Trophoblast cell (in vitro differentiated cells and primary cell): ENCODE results near the gene MYPOP.

Source experiments
- DNase-seq, 2 donors: peaks; one replicate each; pipeline ENCODE4 v3.0.0-alpha.2; 2016
- H2AFZ ChIP-seq: 2 replicates; pipeline ENCODE4 v1.6.1; 2013; ENCODE audit warnings: low read length, moderate library complexity, mild to moderate bottlenecking; ENCODE audit not compliant: insufficient read depth, poor library complexity
- H2AK5ac ChIP-seq: 2 replicates; pipeline ENCODE4 v1.6.1; 2013; ENCODE audit warnings: mild to moderate bottlenecking, low read length
- H2BK120ac ChIP-seq: 2 replicates; pipeline ENCODE4 v1.6.1; 2013; ENCODE audit warnings: low read length, mild to moderate bottlenecking, moderate library complexity; ENCODE audit not compliant: insufficient read depth, poor library complexity
- H2BK12ac ChIP-seq: 2 replicates; pipeline ENCODE4 v1.6.1; 2013; ENCODE audit warnings: mild to moderate bottlenecking, low read length, moderate library complexity
- H2BK5ac ChIP-seq: 2 replicates; pipeline ENCODE4 v1.6.1; 2013; ENCODE audit warnings: low read length, low read depth, moderate library complexity, mild to moderate bottlenecking; ENCODE audit not compliant: poor library complexity
- H3K14ac ChIP-seq: 2 replicates; pipeline ENCODE4 v1.6.1; 2013; ENCODE audit warnings: mild to moderate bottlenecking, low read length
- H3K18ac ChIP-seq: 2 replicates; pipeline ENCODE4 v1.6.1; 2013; ENCODE audit warnings: mild to moderate bottlenecking, low read length
- H3K23ac ChIP-seq: 2 replicates; pipeline ENCODE4 v1.6.1; 2013; ENCODE audit warnings: low read length
- H3K27ac ChIP-seq: 2 replicates; pipeline ENCODE4 v1.5.1; 2013; ENCODE audit warnings: low read depth, mild to moderate bottlenecking, inconsistent platforms, low read length, moderate library complexity
- H3K27me3 ChIP-seq: 2 replicates; pipeline ENCODE4 v1.6.1; 2013; ENCODE audit warnings: inconsistent platforms, mild to moderate bottlenecking, low read length, moderate library complexity; ENCODE audit not compliant: insufficient read depth
- H3K36me3 ChIP-seq, 2 experiments: 1 replicate in 1 of 2; 2 replicates in 1 of 2; pipeline ENCODE4 v1.6.1; 2013; ENCODE audit warnings: low read length in 2 of 2, mild to moderate bottlenecking in 2 of 2, moderate library complexity in 1 of 2; ENCODE audit not compliant: insufficient read depth in 2 of 2, control insufficient read depth in 1 of 2
- H3K4ac ChIP-seq: 2 replicates; pipeline ENCODE4 v1.6.1; 2013; ENCODE audit warnings: low read depth, mild to moderate bottlenecking, low read length, moderate library complexity
- H3K4me1 ChIP-seq, 2 experiments: 1 replicate in 1 of 2; 2 replicates in 1 of 2; pipeline ENCODE4 v1.6.1; 2013; ENCODE audit warnings: low read length in 2 of 2, mild to moderate bottlenecking in 2 of 2, moderate library complexity in 1 of 2; ENCODE audit not compliant: insufficient read depth in 2 of 2, control insufficient read depth in 1 of 2
- H3K4me2 ChIP-seq: 2 replicates; pipeline ENCODE4 v1.6.1; 2013; ENCODE audit warnings: inconsistent platforms, mild to moderate bottlenecking, low read length, moderate library complexity
- H3K4me3 ChIP-seq: 2 replicates; pipeline ENCODE4 v1.5.1; 2013; ENCODE audit warnings: mild to moderate bottlenecking, low read depth, low read length, inconsistent platforms
- H3K79me1 ChIP-seq: one replicate; pipeline ENCODE4 v1.6.1; 2013; ENCODE audit warnings: low read length
- H3K79me2 ChIP-seq: 2 replicates; pipeline ENCODE4 v1.6.1; 2013; ENCODE audit warnings: low read length, mild to moderate bottlenecking; ENCODE audit not compliant: control insufficient read depth, insufficient read depth, poor library complexity
- H3K9ac ChIP-seq: 2 replicates; pipeline ENCODE4 v1.6.1; 2013; ENCODE audit warnings: mild to moderate bottlenecking, low read length
- H3K9me3 ChIP-seq: 2 replicates; pipeline ENCODE4 v1.6.1; 2013; ENCODE audit warnings: low read depth, mild to moderate bottlenecking, control low read depth, inconsistent platforms, low read length; ENCODE audit not compliant: insufficient read depth
- H4K12ac ChIP-seq: 2 replicates; pipeline ENCODE4 v1.6.1; 2013; ENCODE audit warnings: low read depth, mild to moderate bottlenecking, low read length, moderate library complexity
- H4K8ac ChIP-seq: 2 replicates; pipeline ENCODE4 v1.6.1; 2013; ENCODE audit warnings: low read depth, mild to moderate bottlenecking, low read length, moderate library complexity
- H4K91ac ChIP-seq: one replicate; pipeline ENCODE4 v1.6.1; 2013; ENCODE audit warnings: low read depth, mild to moderate bottlenecking, low read length, moderate library complexity
- WGBS: extraction: QIAGEN DNeasy Blood & Tissue Kit; methylation state at CpG from one replicate; pipeline ENCODE4 v1.1.7; 2013; ENCODE audit warnings: missing lambda C conversion rate; ENCODE audit not compliant: insufficient read length, insufficient coverage; ENCODE audit errors: extremely low coverage; 5-methylcytosine and 5-hydroxymethylcytosine counted together

MYPOP gene

GRCh38 chr19:45900738-45901431 lies 1.5 kb downstream of the MYPOP start:
- H3K4ac ChIP-seq: no peak overlapping the region
- H3K9ac ChIP-seq: peak overlapping the region; percentile 30
- peaks cover 5% of the 10 kb centered on the region for H3K79me2 ChIP-seq
- H2BK5ac ChIP-seq: no peak overlapping the region
- no peak overlapping the region for H4K91ac ChIP-seq
- H4K12ac ChIP-seq: no peak overlapping the region
- peak overlapping the region; percentile 82 for H3K4me3 ChIP-seq
- H3K36me3 ChIP-seq: peaks cover 13 to 21% of the 10 kb centered on the region in 2 experiments
- DNase-seq: peak; percentile 17 to 38
- H3K27me3 ChIP-seq: no peaks in the 10 kb centered on the region
- H3K79me1 ChIP-seq: peaks cover 7% of the 10 kb centered on the region
- peak overlapping the region; percentile 99 for H3K4me2 ChIP-seq
- H3K14ac ChIP-seq: no peak overlapping the region
- H3K27ac ChIP-seq: no peak overlapping the region
- H3K18ac ChIP-seq: peak overlapping the region; percentile 39
- WGBS: no CpG with 5 or more reads among the region's 22 CpGs
- H2AK5ac ChIP-seq: no peak overlapping the region
- H2BK12ac ChIP-seq: no peak overlapping the region
- peaks cover 5 to 6% of the 10 kb centered on the region in 2 experiments for H3K4me1 ChIP-seq
- H3K9me3 ChIP-seq: no peaks in the 10 kb centered on the region
- H2AFZ ChIP-seq: no peak overlapping the region
- no peak overlapping the region for H3K23ac ChIP-seq
- H4K8ac ChIP-seq: no peak overlapping the region
- H2BK120ac ChIP-seq: no peak overlapping the region

- Histone ChIP-seq H2BK5ac (no peak overlapping the region), H3K23ac (no peak overlapping the region), H3K36me3 (peaks cover 20 to 27% of the 10 kb centered on the region in 2 experiments), H4K12ac (no peak overlapping the region), H4K91ac (no peak overlapping the region), H2AK5ac (no peak overlapping the region), H3K27ac (no peak overlapping the region), H3K9me3 (no peaks in the 10 kb centered on the region), H3K79me1 (peaks cover 7% of the 10 kb centered on the region), H3K4me3 (no peak overlapping the region), H3K27me3 (no peaks in the 10 kb centered on the region), H3K79me2 (peaks cover 5% of the 10 kb centered on the region), H2AFZ (no peak overlapping the region), H4K8ac (no peak overlapping the region), H3K4ac (no peak overlapping the region), H3K9ac (no peak overlapping the region), H2BK12ac (no peak overlapping the region), H3K14ac (no peak overlapping the region), H3K4me2 (no peak overlapping the region), H2BK120ac (no peak overlapping the region), H3K18ac (no peak overlapping the region), H3K4me1 (peaks cover 5 to 6% of the 10 kb centered on the region in 2 experiments)
- 100% methylated on average over 1 of the region's 4 CpGs for WGBS
- DNase-seq: no peak
Measured at GRCh38 chr19:45899919-45900589, 2.4 kb downstream of the MYPOP start.

- Histone ChIP-seq H3K4me3 (no peak overlapping the region), H4K91ac (no peak overlapping the region), H3K4ac (no peak overlapping the region), H2BK5ac (no peak overlapping the region), H3K79me2 (peaks cover 5% of the 10 kb centered on the region), H3K27ac (no peak overlapping the region), H3K18ac (no peak overlapping the region), H3K79me1 (peaks cover 7% of the 10 kb centered on the region), H3K9ac (no peak overlapping the region), H3K23ac (no peak overlapping the region), H3K27me3 (no peaks in the 10 kb centered on the region), H4K8ac (no peak overlapping the region), H2BK120ac (no peak overlapping the region), H3K14ac (no peak overlapping the region), H4K12ac (no peak overlapping the region), H2BK12ac (no peak overlapping the region), H3K4me2 (no peak overlapping the region), H2AK5ac (no peak overlapping the region), H2AFZ (no peak overlapping the region), H3K9me3 (no peaks in the 10 kb centered on the region), H3K36me3 (peaks cover 24 to 31% of the 10 kb centered on the region in 2 experiments), H3K4me1 (peaks cover 5 to 6% of the 10 kb centered on the region in 2 experiments)
- no peak for DNase-seq
- no CpG with 5 or more reads among the region's 7 CpGs for WGBS
Measured at GRCh38 chr19:45899253-45899652, 3.2 kb downstream of the MYPOP start.

- no peaks in the 10 kb centered on the region for H3K9me3 ChIP-seq
- no peak overlapping the region for H4K91ac ChIP-seq
- no CpG with 5 or more reads among the region's 8 CpGs for WGBS
- H3K14ac ChIP-seq: no peak overlapping the region
- no peak overlapping the region for H3K18ac ChIP-seq
- no peak overlapping the region for H2BK12ac ChIP-seq
- no peak overlapping the region for H3K23ac ChIP-seq
- H2BK5ac ChIP-seq: no peak overlapping the region
- H3K27ac ChIP-seq: no peak overlapping the region
- H2BK120ac ChIP-seq: no peak overlapping the region
- no peak overlapping the region for H4K8ac ChIP-seq
- H3K4ac ChIP-seq: no peak overlapping the region
- no peak overlapping the region for H3K9ac ChIP-seq
- no peak overlapping the region for H2AFZ ChIP-seq
- H3K36me3 ChIP-seq: peaks cover 25 to 32% of the 10 kb centered on the region in 2 experiments
- no peak overlapping the region for H4K12ac ChIP-seq
- H3K4me2 ChIP-seq: no peak overlapping the region
- peaks cover 0 to 3% of the 10 kb centered on the region in 2 experiments for H3K4me1 ChIP-seq
- H3K79me2 ChIP-seq: peaks cover 5% of the 10 kb centered on the region
- H2AK5ac ChIP-seq: no peak overlapping the region
- no peaks in the 10 kb centered on the region for H3K27me3 ChIP-seq
- DNase-seq: peak in 1 of 2 donors; percentile 14
- no peak overlapping the region for H3K4me3 ChIP-seq
- H3K79me1 ChIP-seq: peaks cover 6% of the 10 kb centered on the region
Measured at GRCh38 chr19:45897261-45897812, 5.1 kb downstream of the MYPOP start.
